Caco-2 (cell line): ENCODE data around the gene KRT78. TPM values are rescaled to one million over a fixed set of nuclear protein-coding genes. Genes with fewer than 3 reads are reported as not detected.

Source experiments
- BruUV-seq: library from RNA; stranded (reverse); fragments of 400-500 nt; replicated peaks from 2 replicates; lab custom pipeline; 2021; lab: Mats Ljungman, UMichigan
- CTCF ChIA-PET: fragments of 300-600 bp; sonication (Branson Sonifier 250); formaldehyde crosslinking; loops from one replicate; lab custom pipeline; 2022; ENCODE audit warnings: antibody characterized with exemption; lab: Charles Lee
- POLR2A ChIA-PET: fragments of 300-600 bp; sonication (Branson Sonifier 250); formaldehyde crosslinking; loops from one replicate; lab custom pipeline; 2022; ENCODE audit warnings: antibody characterized with exemption; lab: Charles Lee
- DNase-seq, 2 experiments: peaks; one replicate each; pipeline versions ENCODE4 v3.0.0 to v3.0.0-alpha.2; 2020 to 2022
- H3K27me3 ChIP-seq: replicated peaks from 2 replicates; pipeline ENCODE4 v1.6.0; 2011; ENCODE audit warnings: low read length; ENCODE audit not compliant: control insufficient read depth, insufficient read depth
- H3K36me3 ChIP-seq: 2 replicates; pipeline ENCODE4 v1.5.1; 2011; ENCODE audit warnings: low read length; ENCODE audit not compliant: control insufficient read depth, insufficient read depth
- H3K4me1 ChIP-seq: fragments of 250-450 bp; sonication (Bioruptor Pico); 2 replicates; pipeline ENCODE4 v1.5.1; 2020; ENCODE audit warnings: mild to moderate bottlenecking
- H3K4me3 ChIP-seq: 2 replicates; pipeline ENCODE4 v1.5.1; 2011; ENCODE audit warnings: low read depth, mild to moderate bottlenecking, control low read depth, low read length
- H3K9me3 ChIP-seq: fragments of 250-450 bp; sonication (Bioruptor Pico); 2 replicates; pipeline ENCODE4 v1.5.1; 2020; ENCODE audit warnings: mild to moderate bottlenecking, moderate library complexity
- H3K27ac Mint-ChIP-seq: one replicate; pipeline ENCODE4 v1.8.0; 2022; ENCODE audit warnings: mixed read lengths; ENCODE audit not compliant: unreplicated experiment
- H3K27me3 Mint-ChIP-seq: one replicate; pipeline ENCODE4 v1.8.0; 2022; ENCODE audit warnings: mixed read lengths; ENCODE audit not compliant: insufficient read depth, unreplicated experiment
- H3K36me3 Mint-ChIP-seq: one replicate; pipeline ENCODE4 v1.8.0; 2022; ENCODE audit warnings: mild to moderate bottlenecking, mixed read lengths; ENCODE audit not compliant: insufficient read depth, unreplicated experiment
- H3K4me1 Mint-ChIP-seq: one replicate; pipeline ENCODE4 v1.8.0; 2022; ENCODE audit warnings: low read depth, mixed read lengths; ENCODE audit not compliant: unreplicated experiment
- H3K4me3 Mint-ChIP-seq: one replicate; pipeline ENCODE4 v1.8.0; 2022; ENCODE audit warnings: mild to moderate bottlenecking, moderate library complexity, mixed read lengths; ENCODE audit not compliant: unreplicated experiment
- H3K9me3 Mint-ChIP-seq: one replicate; pipeline ENCODE4 v1.8.0; 2022; ENCODE audit warnings: mixed read lengths; ENCODE audit not compliant: unreplicated experiment
- intact Hi-C: fragments of 100-400 bp; cut with micrococcal nuclease; formaldehyde crosslinking; loops from one replicate; pipeline ENCODE4 v1.10.0; 2022; ENCODE audit not compliant: unreplicated experiment
- total RNA-seq: library from RNA; stranded (reverse); gene quantifications from 2 replicates; pipeline ENCODE4 v1.2.3, GENCODE V29; 2022
- TF ChIP-seq, protein P1 (sequence below), 2 experiments: fragments of 200-600 bp in 1 of 2; IDR thresholded peaks; 1 replicate in 1 of 2; 2 replicates in 1 of 2; pipeline versions ENCODE4 v1.5.1 to v1.8.0; 2011 to 2022; ENCODE audit warnings: antibody characterized with exemption in 1 of 2, control low read depth in 1 of 2, inconsistent platforms in 1 of 2, low read depth in 1 of 2, low read length in 1 of 2, mild to moderate bottlenecking in 1 of 2, moderate library complexity in 1 of 2; ENCODE audit not compliant: insufficient read depth in 1 of 2, severe bottlenecking in 1 of 2, unreplicated experiment in 1 of 2

Gene KRT78
- total RNA-seq, 1 experiment from 2014 or later: not detected

DNA sequence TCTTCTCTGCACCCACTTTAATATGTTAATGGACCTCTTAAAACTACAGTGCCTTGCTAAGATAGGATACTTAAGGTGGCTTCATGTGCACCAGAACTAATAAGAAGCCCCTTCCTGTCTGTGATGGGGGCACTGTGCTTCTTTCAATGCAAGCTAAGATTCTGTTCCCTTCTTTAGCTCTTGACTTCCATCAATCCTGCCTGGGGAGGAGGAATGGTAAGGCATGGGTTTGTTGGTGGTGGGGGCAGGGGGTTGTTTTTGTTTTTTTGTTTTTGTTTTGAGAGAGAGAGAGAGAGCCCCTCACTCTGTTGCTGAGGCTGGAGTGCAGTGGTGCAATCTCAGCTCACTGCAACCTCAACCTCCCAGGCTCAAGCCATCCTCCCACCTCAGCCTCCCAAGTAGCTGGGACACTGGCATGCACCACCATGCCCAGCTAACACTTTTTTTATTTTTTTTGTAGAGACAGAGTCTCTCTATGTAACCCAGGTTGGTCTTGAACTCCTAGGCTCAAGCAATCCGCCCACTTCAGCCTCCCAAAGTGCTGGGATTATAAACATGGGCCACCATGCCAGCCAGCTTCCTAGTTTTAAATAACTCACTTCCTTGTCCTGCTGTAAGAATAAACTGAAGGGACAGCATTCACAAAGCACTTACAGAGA lies 48.4 kb downstream of the KRT78 start:
- ChIA-PET CTCF (no interaction called here), POLR2A (no interaction called here)
- no TSS peak for BruUV-seq

DNA sequence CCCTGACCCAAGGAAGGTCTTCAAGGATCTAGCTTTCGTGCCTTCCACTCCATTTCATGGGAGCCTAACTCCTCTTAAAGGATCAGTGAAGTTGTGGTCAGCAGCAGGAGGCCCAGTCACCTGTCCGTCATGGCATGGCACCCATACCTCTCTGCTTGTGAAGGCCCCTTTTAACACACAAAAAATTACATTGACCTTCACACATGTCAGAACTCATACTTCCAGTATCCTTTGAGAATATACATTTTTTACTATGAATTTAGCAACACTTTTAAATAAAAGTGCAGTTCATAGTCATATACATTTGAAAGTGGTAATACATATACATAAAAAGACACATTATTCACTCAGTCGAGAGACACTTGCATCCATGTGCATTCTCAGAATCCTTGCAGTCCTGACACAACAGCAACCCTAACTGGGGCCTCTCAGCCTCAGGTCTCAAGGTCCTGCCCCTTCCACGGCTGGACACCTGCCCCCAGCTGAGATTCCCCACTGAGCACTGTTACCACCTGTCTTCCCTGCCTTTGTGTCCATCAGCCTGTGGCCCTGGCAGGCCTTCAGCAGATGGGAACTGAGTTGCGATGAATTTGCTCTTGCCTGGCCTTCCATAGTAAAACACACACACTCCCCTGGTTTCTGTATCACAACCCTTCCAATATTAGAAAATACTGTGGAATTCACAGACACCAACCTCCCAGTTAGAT lies 49.1 kb downstream of the KRT78 start:
- Histone ChIP-seq H3K36me3 (no peaks in the 10 kb centered on the region), H3K4me1 (peaks cover 21% of the 10 kb centered on the region), H3K4me3 (no peak overlapping the region), H3K9me3 (no peaks in the 10 kb centered on the region), H3K27me3 (no peaks in the 10 kb centered on the region)
- Mint-ChIP-seq H3K4me1 (peaks cover 28% of the 10 kb centered on the region), H3K4me3 (no peak overlapping the region), H3K27me3 (no peaks in the 10 kb centered on the region), H3K36me3 (no peaks in the 10 kb centered on the region), H3K9me3 (peaks cover 10% of the 10 kb centered on the region), H3K27ac (peak overlapping the region; percentile 28)
- no TSS peak for BruUV-seq
- intact Hi-C loops: loop anchor here (2.0 kb wide), 1 partner anchor 65 kb away; no protein-coding TSS in a partner anchor
- POLR2A ChIA-PET: no interaction called here
- DNase-seq: no peak
- TF ChIP-seq, protein P1, sequence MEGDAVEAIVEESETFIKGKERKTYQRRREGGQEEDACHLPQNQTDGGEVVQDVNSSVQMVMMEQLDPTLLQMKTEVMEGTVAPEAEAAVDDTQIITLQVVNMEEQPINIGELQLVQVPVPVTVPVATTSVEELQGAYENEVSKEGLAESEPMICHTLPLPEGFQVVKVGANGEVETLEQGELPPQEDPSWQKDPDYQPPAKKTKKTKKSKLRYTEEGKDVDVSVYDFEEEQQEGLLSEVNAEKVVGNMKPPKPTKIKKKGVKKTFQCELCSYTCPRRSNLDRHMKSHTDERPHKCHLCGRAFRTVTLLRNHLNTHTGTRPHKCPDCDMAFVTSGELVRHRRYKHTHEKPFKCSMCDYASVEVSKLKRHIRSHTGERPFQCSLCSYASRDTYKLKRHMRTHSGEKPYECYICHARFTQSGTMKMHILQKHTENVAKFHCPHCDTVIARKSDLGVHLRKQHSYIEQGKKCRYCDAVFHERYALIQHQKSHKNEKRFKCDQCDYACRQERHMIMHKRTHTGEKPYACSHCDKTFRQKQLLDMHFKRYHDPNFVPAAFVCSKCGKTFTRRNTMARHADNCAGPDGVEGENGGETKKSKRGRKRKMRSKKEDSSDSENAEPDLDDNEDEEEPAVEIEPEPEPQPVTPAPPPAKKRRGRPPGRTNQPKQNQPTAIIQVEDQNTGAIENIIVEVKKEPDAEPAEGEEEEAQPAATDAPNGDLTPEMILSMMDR (IDR thresholded peaks at IDR 0.05; ENCODE audit: insufficient read depth in 1 of 2, low read depth in 1 of 2, low read length in 1 of 2, severe bottlenecking in 1 of 2, unreplicated experiment in 1 of 2): no peak
- CTCF ChIA-PET: no interaction called here

More for the DNA sequence above, 48.4 kb downstream of the KRT78 start:
- peaks cover 28% of the 10 kb centered on the region for H3K4me1 Mint-ChIP-seq
- H3K4me3 ChIP-seq: no peak overlapping the region
- no peaks in the 10 kb centered on the region for H3K36me3 Mint-ChIP-seq
- peaks cover 21% of the 10 kb centered on the region for H3K4me1 ChIP-seq
- no peaks in the 10 kb centered on the region for H3K36me3 ChIP-seq
- no peak for DNase-seq
- H3K27me3 Mint-ChIP-seq: no peaks in the 10 kb centered on the region
- H3K27me3 ChIP-seq: no peaks in the 10 kb centered on the region
- no peaks in the 10 kb centered on the region for H3K9me3 ChIP-seq
- H3K27ac Mint-ChIP-seq: peak overlapping the region; percentile 28
- H3K4me3 Mint-ChIP-seq: no peak overlapping the region
- H3K9me3 Mint-ChIP-seq: peaks cover 10% of the 10 kb centered on the region
- intact Hi-C loops: no loop called here
- TF ChIP-seq, protein P1 (IDR thresholded peaks at IDR 0.05; ENCODE audit: insufficient read depth in 1 of 2, low read depth in 1 of 2, low read length in 1 of 2, severe bottlenecking in 1 of 2, unreplicated experiment in 1 of 2): no peak

DNA sequence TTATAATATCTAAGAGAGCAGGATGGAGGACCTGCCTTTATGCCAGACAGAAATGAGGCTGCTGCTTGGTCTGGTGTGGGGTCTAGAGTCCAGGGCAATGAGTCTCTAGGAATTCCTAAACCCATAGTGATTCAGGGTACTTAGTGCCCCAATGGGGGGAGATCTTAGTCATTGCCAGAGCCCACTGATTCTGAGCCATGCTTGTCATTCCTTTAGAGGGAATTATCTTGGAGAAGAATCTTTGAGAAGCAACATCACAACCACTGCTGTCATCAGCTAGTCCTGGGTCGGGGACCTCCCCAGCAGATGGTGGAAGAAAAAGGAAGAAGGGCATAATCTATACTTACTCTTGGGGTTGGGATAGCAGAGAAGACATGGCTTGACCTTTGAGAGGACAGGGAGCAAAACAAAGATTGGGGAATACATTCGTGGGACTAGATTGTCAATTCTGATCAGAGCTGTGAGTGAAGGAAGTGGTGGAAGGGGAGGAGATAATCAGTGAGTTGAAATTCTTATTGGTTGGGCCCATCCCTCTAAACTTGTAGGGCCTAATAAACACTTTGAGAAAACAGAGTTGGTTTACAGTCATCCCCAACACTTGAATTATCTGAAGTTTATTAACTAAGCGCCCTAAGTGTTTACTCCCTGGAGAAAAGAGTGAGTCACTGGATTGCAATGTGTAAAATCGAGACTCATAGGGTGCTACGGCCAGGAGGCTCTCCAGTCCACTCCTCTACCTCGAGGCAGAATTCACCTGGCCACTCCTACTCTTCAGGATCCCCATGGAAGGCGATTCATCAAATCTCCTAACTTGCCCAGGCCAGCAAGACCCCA lies 49.9 kb downstream of the KRT78 start:
- ChIA-PET POLR2A (no interaction called here), CTCF (no interaction called here)
- Histone ChIP-seq H3K27me3 (no peaks in the 10 kb centered on the region), H3K4me3 (no peak overlapping the region), H3K9me3 (no peaks in the 10 kb centered on the region), H3K36me3 (no peaks in the 10 kb centered on the region), H3K4me1 (peaks cover 21% of the 10 kb centered on the region)
- H3K27ac Mint-ChIP-seq: peak overlapping the region; percentile 2
- intact Hi-C loops: loop anchor here (2.0 kb wide), 1 partner anchor 66 kb away; no protein-coding TSS in a partner anchor
- DNase-seq: peak in 1 of 2 experiments; percentile 24
- TF ChIP-seq, protein P1 (IDR thresholded peaks at IDR 0.05; ENCODE audit: insufficient read depth in 1 of 2, low read depth in 1 of 2, low read length in 1 of 2, severe bottlenecking in 1 of 2, unreplicated experiment in 1 of 2): no peak
- no peak overlapping the region for H3K4me3 Mint-ChIP-seq
- H3K27me3 Mint-ChIP-seq: no peaks in the 10 kb centered on the region
- H3K4me1 Mint-ChIP-seq: peaks cover 28% of the 10 kb centered on the region
- no TSS peak for BruUV-seq
- no peaks in the 10 kb centered on the region for H3K36me3 Mint-ChIP-seq
- H3K9me3 Mint-ChIP-seq: peaks cover 10% of the 10 kb centered on the region
